Neuronal stem cell (in vitro differentiated cells): ENCODE measurements around the gene ODC1.

Experiments
- DNase-seq: peaks from one replicate; pipeline ENCODE4 v3.0.0-alpha.2; 2013; ENCODE audit warnings: low spot score
- H2AFZ ChIP-seq: one replicate; pipeline ENCODE4 v1.6.1; 2013; ENCODE audit warnings: mild to moderate bottlenecking, low read length, inconsistent platforms
- H2AK5ac ChIP-seq: 2 replicates; pipeline ENCODE4 v1.6.1; 2013; ENCODE audit warnings: low read depth, mild to moderate bottlenecking, inconsistent platforms, low read length, moderate library complexity, mixed read lengths
- H2BK120ac ChIP-seq: 2 replicates; pipeline ENCODE4 v1.6.1; 2013; ENCODE audit warnings: low read depth, mild to moderate bottlenecking, inconsistent platforms, low read length, moderate library complexity, mixed read lengths
- H2BK12ac ChIP-seq: one replicate; pipeline ENCODE4 v1.6.1; 2013; ENCODE audit warnings: low read length, inconsistent platforms
- H2BK15ac ChIP-seq: 2 replicates; pipeline ENCODE4 v1.6.1; 2013; ENCODE audit warnings: mild to moderate bottlenecking, low read length, inconsistent platforms, mixed read lengths
- H2BK5ac ChIP-seq: one replicate; pipeline ENCODE4 v1.6.1; 2013; ENCODE audit warnings: inconsistent platforms, mild to moderate bottlenecking, low read length, moderate library complexity
- H3K14ac ChIP-seq: one replicate; pipeline ENCODE4 v1.6.1; 2013; ENCODE audit warnings: low read length, inconsistent platforms
- H3K18ac ChIP-seq: 2 replicates; pipeline ENCODE4 v1.6.1; 2013; ENCODE audit warnings: low read length, inconsistent platforms
- H3K23ac ChIP-seq: 2 replicates; pipeline ENCODE4 v1.6.1; 2013; ENCODE audit warnings: low read depth, mild to moderate bottlenecking, mixed read lengths, low read length, inconsistent platforms; ENCODE audit not compliant: poor library complexity
- H3K27ac ChIP-seq: replicated peaks from 3 replicates; pipeline ENCODE4 v1.5.1; 2013; ENCODE audit warnings: low read length, inconsistent platforms
- H3K27me3 ChIP-seq, 3 experiments: 2 replicates each; pipeline ENCODE4 v1.6.1; 2013; ENCODE audit warnings: low read length in 3 of 3, mild to moderate bottlenecking in 2 of 3, inconsistent platforms in 1 of 3, low read depth in 1 of 3, mixed read lengths in 1 of 3, moderate library complexity in 1 of 3; ENCODE audit not compliant: control insufficient read depth in 3 of 3, insufficient read depth in 3 of 3
- H3K36me3 ChIP-seq, 2 donors: replicated peaks in 1 of 2; 2 replicates each; pipeline ENCODE4 v1.6.1; 2013; ENCODE audit warnings: low read length in 2 of 2; ENCODE audit not compliant: control insufficient read depth in 2 of 2, insufficient read depth in 2 of 2
- H3K4ac ChIP-seq: 2 replicates; pipeline ENCODE4 v1.6.1; 2013; ENCODE audit warnings: inconsistent platforms, mild to moderate bottlenecking, low read length, moderate library complexity
- H3K4me1 ChIP-seq, 2 donors: 1 replicate in 1 of 2; 2 replicates in 1 of 2; pipeline ENCODE4 v1.6.1; 2013; ENCODE audit warnings: low read length in 2 of 2, low read depth in 1 of 2; ENCODE audit not compliant: control insufficient read depth in 2 of 2, insufficient read depth in 1 of 2
- H3K4me2 ChIP-seq: one replicate; pipeline ENCODE4 v1.6.1; 2013; ENCODE audit warnings: mild to moderate bottlenecking, low read length, inconsistent platforms; ENCODE audit not compliant: insufficient read depth, poor library complexity, severe bottlenecking
- H3K4me3 ChIP-seq, 2 donors: 2 replicates each; pipeline ENCODE4 v1.5.1; 2013; ENCODE audit warnings: low read length in 2 of 2, mild to moderate bottlenecking in 2 of 2, inconsistent platforms in 1 of 2, moderate library complexity in 1 of 2
- H3K79me1 ChIP-seq: one replicate; pipeline ENCODE4 v1.6.1; 2013; ENCODE audit warnings: low read depth, mild to moderate bottlenecking, inconsistent platforms, low read length, moderate library complexity
- H3K9ac ChIP-seq: one replicate; pipeline ENCODE4 v1.6.1; 2013; ENCODE audit warnings: mild to moderate bottlenecking, low read depth, low read length, inconsistent platforms; ENCODE audit not compliant: poor library complexity
- H3K9me3 ChIP-seq, 2 donors: replicated peaks in 1 of 2; 2 replicates each; pipeline versions ENCODE3 to v1.6.1; 2013; ENCODE audit warnings: low read length in 2 of 2, mild to moderate bottlenecking in 2 of 2, inconsistent platforms in 1 of 2, low read depth in 1 of 2, mixed read lengths in 1 of 2, moderate library complexity in 1 of 2; ENCODE audit not compliant: control insufficient read depth in 2 of 2, insufficient read depth in 1 of 2
- H4K8ac ChIP-seq: one replicate; pipeline ENCODE4 v1.6.1; 2013; ENCODE audit warnings: low read depth, mild to moderate bottlenecking, inconsistent platforms, low read length, moderate library complexity
- H4K91ac ChIP-seq: one replicate; pipeline ENCODE4 v1.6.1; 2013; ENCODE audit warnings: low read length, low read depth, mild to moderate bottlenecking, inconsistent platforms; ENCODE audit not compliant: poor library complexity
- WGBS, 2 donors: extraction: QIAGEN DNeasy Blood & Tissue Kit; methylation state at CpG; one replicate each; pipeline ENCODE4 v1.1.7; 2013; ENCODE audit warnings: missing lambda C conversion rate in 2 of 2, mixed read lengths in 1 of 2; ENCODE audit not compliant: insufficient read length in 2 of 2, insufficient replicate concordance in 1 of 2; ENCODE audit errors: extremely low coverage in 2 of 2; 5-methylcytosine and 5-hydroxymethylcytosine counted together

ODC1 gene

GRCh38 chr2:10486601-10487079 lies 38.5 kb upstream of the ODC1 start:
- H3K14ac ChIP-seq, result no peak overlapping the region
- no peak overlapping the region for H2AK5ac ChIP-seq
- no peak overlapping the region for H3K4me3 ChIP-seq
- H3K9ac ChIP-seq, result no peak overlapping the region
- H2BK12ac ChIP-seq, result no peak overlapping the region
- no peak overlapping the region for H3K23ac ChIP-seq
- no peaks in the 10 kb centered on the region for H3K36me3 ChIP-seq
- H3K18ac ChIP-seq, result no peak overlapping the region
- no CpG with 5 or more reads among the region's 5 CpGs for WGBS, 2 donors
- H2BK120ac ChIP-seq, result no peak overlapping the region
- no peak overlapping the region for H4K91ac ChIP-seq
- no peaks in the 10 kb centered on the region for H3K4me1 ChIP-seq
- no peak overlapping the region for H2BK15ac ChIP-seq
- no peak for DNase-seq
- no peak overlapping the region for H2AFZ ChIP-seq
- H3K79me1 ChIP-seq, result no peaks in the 10 kb centered on the region
- no peak overlapping the region for H3K4me2 ChIP-seq
- H3K4ac ChIP-seq, result no peak overlapping the region
- H3K9me3 ChIP-seq, result no peaks in the 10 kb centered on the region
- no peak overlapping the region for H2BK5ac ChIP-seq
- H3K27me3 ChIP-seq, result peaks cover 0 to 23% (median 0%) of the 10 kb centered on the region in 3 experiments
- H4K8ac ChIP-seq, result no peak overlapping the region
- H3K27ac ChIP-seq, result no peak overlapping the region

GRCh38 chr2:10486091-10486490 lies 38.0 kb upstream of the ODC1 start:
- no CpG with 5 or more reads among the region's 1 CpG for WGBS, 2 donors
- Histone ChIP-seq H2BK5ac (no peak overlapping the region), H3K23ac (no peak overlapping the region)

DNA sequence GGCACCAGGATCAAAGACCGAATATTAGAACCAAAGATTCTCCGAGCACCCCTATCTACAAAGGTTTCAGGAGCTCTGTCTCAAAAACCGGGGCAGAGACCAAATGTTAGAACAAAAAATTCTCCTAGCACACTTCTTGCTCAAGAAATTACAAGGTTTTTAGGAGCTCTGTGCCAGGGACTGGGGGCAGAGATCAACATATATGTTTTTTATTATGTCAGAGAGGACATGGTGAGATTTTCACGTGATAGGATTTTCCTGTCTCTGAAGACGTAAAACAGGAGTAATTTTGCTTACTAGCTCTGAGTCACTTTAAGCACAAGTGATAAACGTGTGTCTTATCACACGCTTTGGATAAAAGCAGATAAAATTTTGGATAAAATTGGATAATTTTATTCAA lies 34.8 kb upstream of the ODC1 start:
- H3K27ac ChIP-seq, result no peak overlapping the region
- H3K27me3 ChIP-seq, result peaks cover 0 to 21% (median 2%) of the 10 kb centered on the region in 3 experiments
- WGBS, 2 donors, result no CpG with 5 or more reads among the region's 7 CpGs

More at GRCh38 chr2:10486091-10486490, 38.0 kb upstream of the ODC1 start:
- H4K91ac ChIP-seq, result no peak overlapping the region
- H3K18ac ChIP-seq, result no peak overlapping the region
- H3K14ac ChIP-seq, result no peak overlapping the region
- peaks cover 0 to 3% of the 10 kb centered on the region in 2 donors for H3K4me1 ChIP-seq
- H3K79me1 ChIP-seq, result no peaks in the 10 kb centered on the region
- H3K27me3 ChIP-seq, result peaks cover 0 to 23% (median 2%) of the 10 kb centered on the region in 3 experiments
- no peak overlapping the region for H2AK5ac ChIP-seq
- no peak overlapping the region for H3K4ac ChIP-seq
- no peak overlapping the region for H3K4me3 ChIP-seq
- H2BK15ac ChIP-seq, result no peak overlapping the region
- no peak overlapping the region for H3K27ac ChIP-seq
- H2BK12ac ChIP-seq, result no peak overlapping the region
- DNase-seq, result no peak
- no peak overlapping the region for H2BK120ac ChIP-seq
- H3K9ac ChIP-seq, result no peak overlapping the region
- no peaks in the 10 kb centered on the region for H3K9me3 ChIP-seq
- H2AFZ ChIP-seq, result no peak overlapping the region
- H4K8ac ChIP-seq, result no peak overlapping the region
- H3K36me3 ChIP-seq, result no peaks in the 10 kb centered on the region
- H3K4me2 ChIP-seq, result no peak overlapping the region

GRCh38 chr2:10482460-10482859 lies 34.3 kb upstream of the ODC1 start:
- Histone ChIP-seq H3K4me2 (no peak overlapping the region), H3K4me1 (peaks cover 2 to 11% of the 10 kb centered on the region in 2 donors), H2BK120ac (no peak overlapping the region), H4K91ac (no peak overlapping the region), H2BK15ac (no peak overlapping the region), H3K27me3 (peaks cover 0 to 20% (median 2%) of the 10 kb centered on the region in 3 experiments), H2AK5ac (no peak overlapping the region), H3K14ac (no peak overlapping the region), H2AFZ (no peak overlapping the region), H3K79me1 (no peaks in the 10 kb centered on the region), H3K4ac (no peak overlapping the region), H2BK12ac (no peak overlapping the region), H3K36me3 (no peaks in the 10 kb centered on the region), H3K23ac (no peak overlapping the region), H3K18ac (no peak overlapping the region), H4K8ac (no peak overlapping the region), H2BK5ac (no peak overlapping the region), H3K27ac (no peak overlapping the region), H3K9ac (no peak overlapping the region), H3K9me3 (no peaks in the 10 kb centered on the region), H3K4me3 (no peak overlapping the region)
- no CpG with 5 or more reads among the region's 8 CpGs for WGBS, 2 donors
- DNase-seq, result no peak

More for the DNA sequence above, 34.8 kb upstream of the ODC1 start:
- Histone ChIP-seq H3K9me3 (no peaks in the 10 kb centered on the region), H3K9ac (no peak overlapping the region), H3K4me3 (no peak overlapping the region), H4K8ac (no peak overlapping the region), H3K23ac (no peak overlapping the region), H2BK120ac (no peak overlapping the region), H3K18ac (no peak overlapping the region), H2BK15ac (no peak overlapping the region), H3K36me3 (no peaks in the 10 kb centered on the region), H3K4ac (no peak overlapping the region), H2BK12ac (no peak overlapping the region), H3K4me2 (no peak overlapping the region), H3K14ac (no peak overlapping the region), H4K91ac (no peak overlapping the region), H2AK5ac (no peak overlapping the region), H3K79me1 (no peaks in the 10 kb centered on the region), H3K4me1 (peaks cover 0 to 8% of the 10 kb centered on the region in 2 donors), H2AFZ (no peak overlapping the region), H2BK5ac (no peak overlapping the region)
- no peak for DNase-seq
